DOHH2 (cell line): ENCODE data around the gene CASQ1.

Experiments used
- H3F3A ChIP-seq: fragments of 200-600 bp; sonication (generic), shearing (Covaris generic); 2 replicates; pipeline ENCODE4 v1.6.0; 2016; ENCODE audit warnings: antibody characterized with exemption, mild to moderate bottlenecking; ENCODE audit not compliant: control insufficient read depth, insufficient read depth
- H3K27ac ChIP-seq: fragments of 200-600 bp; sonication (generic); 2 replicates; pipeline ENCODE4 v1.5.1; 2014; ENCODE audit warnings: low read depth, mild to moderate bottlenecking, low read length, moderate library complexity
- H3K27me3 ChIP-seq: fragments of 200-600 bp; sonication (generic); 2 replicates; pipeline ENCODE4 v1.6.1; 2014; ENCODE audit warnings: mild to moderate bottlenecking, low read length, mixed read lengths; ENCODE audit not compliant: control insufficient read depth
- H3K36me3 ChIP-seq: fragments of 200-600 bp; sonication (generic); 2 replicates; pipeline ENCODE4 v1.6.1; 2014; ENCODE audit warnings: mild to moderate bottlenecking, low read length, moderate library complexity, mixed read lengths; ENCODE audit not compliant: control insufficient read depth
- H3K4me1 ChIP-seq: fragments of 200-600 bp; sonication (generic); 2 replicates; pipeline ENCODE4 v1.6.1; 2014; ENCODE audit warnings: mild to moderate bottlenecking, low read length, mixed read lengths; ENCODE audit not compliant: control insufficient read depth
- H3K4me2 ChIP-seq: fragments of 200-600 bp; sonication (generic); 2 replicates; pipeline ENCODE4 v1.6.0; 2014; ENCODE audit warnings: mild to moderate bottlenecking, low read length, moderate library complexity
- H3K4me3 ChIP-seq: fragments of 200-600 bp; sonication (generic); 2 replicates; pipeline ENCODE4 v1.5.1; 2014; ENCODE audit warnings: mild to moderate bottlenecking, low read length, mixed read lengths
- H3K79me2 ChIP-seq: fragments of 200-600 bp; sonication (generic); 2 replicates; pipeline ENCODE4 v1.6.1; 2014; ENCODE audit warnings: mild to moderate bottlenecking, low read length, mixed read lengths; ENCODE audit not compliant: control insufficient read depth
- H3K9me2 ChIP-seq: fragments of 200-600 bp; sonication (generic); replicated peaks from 2 replicates; pipeline ENCODE4 v1.6.1; 2014; ENCODE audit warnings: mild to moderate bottlenecking, low read length, mixed read lengths; ENCODE audit not compliant: control insufficient read depth
- H3K9me3 ChIP-seq: fragments of 200-600 bp; sonication (generic); 2 replicates; pipeline ENCODE4 v1.6.1; 2014; ENCODE audit warnings: antibody characterized with exemption, low read length, mixed read lengths; ENCODE audit not compliant: control insufficient read depth, insufficient read depth
- H4K20me1 ChIP-seq: fragments of 200-600 bp; sonication (generic); 2 replicates; pipeline ENCODE4 v1.6.0; 2014; ENCODE audit warnings: low read depth, mild to moderate bottlenecking, antibody characterized with exemption, low read length, moderate library complexity; ENCODE audit not compliant: control insufficient read depth, insufficient read depth
- CTCF ChIP-seq: fragments of 200-600 bp; sonication (generic); IDR thresholded peaks from one replicate; pipeline ENCODE4 v1.5.1; 2014; ENCODE audit warnings: antibody characterized with exemption, mild to moderate bottlenecking, low read depth, low read length; ENCODE audit not compliant: poor library complexity, severe bottlenecking
- EZH2phosphoT487 ChIP-seq: fragments of 200-600 bp; sonication (generic); IDR thresholded peaks from 2 replicates; pipeline ENCODE4 v1.6.1; 2017; ENCODE audit warnings: borderline replicate concordance, mild to moderate bottlenecking, antibody characterized with exemption, low read length, moderate library complexity, mixed read lengths

The CASQ1 gene

GRCh38 chr1:160179336-160179735, 11.0 kb upstream of the CASQ1 start:
- H3K4me3 ChIP-seq: no peak overlapping the region
- no peaks in the 10 kb centered on the region for H3K79me2 ChIP-seq
- H4K20me1 ChIP-seq: no peaks in the 10 kb centered on the region
- H3K4me2 ChIP-seq: no peak overlapping the region
- TF ChIP-seq EZH2phosphoT487: no peak
- TF ChIP-seq CTCF: no peak
- H3K36me3 ChIP-seq: no peaks in the 10 kb centered on the region
- H3K9me2 ChIP-seq: no peaks in the 10 kb centered on the region
- no peaks in the 10 kb centered on the region for H3K9me3 ChIP-seq
- H3K27me3 ChIP-seq: peaks cover 11% of the 10 kb centered on the region; the same call in 1 of the 2 replicates
- H3K27ac ChIP-seq: no peak overlapping the region
- H3F3A ChIP-seq: no peaks in the 10 kb centered on the region
- no peaks in the 10 kb centered on the region for H3K4me1 ChIP-seq

GRCh38 chr1:160186246-160186645, 4.1 kb upstream of the CASQ1 start:
- H3K4me1 ChIP-seq: no peaks in the 10 kb centered on the region
- no peaks in the 10 kb centered on the region for H3K9me2 ChIP-seq
- no peak overlapping the region for H3K4me3 ChIP-seq
- no peak for TF ChIP-seq CTCF
- no peak for TF ChIP-seq EZH2phosphoT487
- no peak overlapping the region for H3K4me2 ChIP-seq
- H4K20me1 ChIP-seq: no peaks in the 10 kb centered on the region
- H3K27ac ChIP-seq: no peak overlapping the region
- H3K9me3 ChIP-seq: no peaks in the 10 kb centered on the region
- no peaks in the 10 kb centered on the region; the same call in 1 of the 2 replicates for H3K27me3 ChIP-seq
- no peaks in the 10 kb centered on the region for H3F3A ChIP-seq
- no peaks in the 10 kb centered on the region for H3K79me2 ChIP-seq
- no peaks in the 10 kb centered on the region for H3K36me3 ChIP-seq

GRCh38 chr1:160186729-160187128, 3.6 kb upstream of the CASQ1 start:
- TF ChIP-seq CTCF (no peak), EZH2phosphoT487 (no peak)
- Histone ChIP-seq H3K27me3 (no peaks in the 10 kb centered on the region; the same call in 1 of the 2 replicates), H3F3A (no peaks in the 10 kb centered on the region), H3K36me3 (no peaks in the 10 kb centered on the region), H3K9me3 (no peaks in the 10 kb centered on the region), H3K27ac (no peak overlapping the region), H3K79me2 (no peaks in the 10 kb centered on the region), H3K4me3 (no peak overlapping the region), H3K9me2 (no peaks in the 10 kb centered on the region), H3K4me2 (no peak overlapping the region), H4K20me1 (no peaks in the 10 kb centered on the region), H3K4me1 (no peaks in the 10 kb centered on the region)
